Astrocyte (in vitro differentiated cells and primary cell): ENCODE results near the gene GOLGA7B.

ENCODE experiments used
- EZH2 ChIP-seq: IDR thresholded peaks from 2 replicates; pipeline ENCODE4 v1.6.1; 2012; ENCODE audit warnings: mild to moderate bottlenecking, low read length, inconsistent platforms; ENCODE audit not compliant: insufficient read depth
- TF ChIP-seq, protein P1 (sequence below): IDR thresholded peaks from 2 replicates; pipeline ENCODE4 v1.5.1; 2011; ENCODE audit warnings: low read depth, mild to moderate bottlenecking, inconsistent platforms, low read length, moderate library complexity; ENCODE audit not compliant: insufficient read depth

GRCh38 chr10:97814996-97815395 lies 34.6 kb upstream of the GOLGA7B start:
- TF ChIP-seq, protein P1, sequence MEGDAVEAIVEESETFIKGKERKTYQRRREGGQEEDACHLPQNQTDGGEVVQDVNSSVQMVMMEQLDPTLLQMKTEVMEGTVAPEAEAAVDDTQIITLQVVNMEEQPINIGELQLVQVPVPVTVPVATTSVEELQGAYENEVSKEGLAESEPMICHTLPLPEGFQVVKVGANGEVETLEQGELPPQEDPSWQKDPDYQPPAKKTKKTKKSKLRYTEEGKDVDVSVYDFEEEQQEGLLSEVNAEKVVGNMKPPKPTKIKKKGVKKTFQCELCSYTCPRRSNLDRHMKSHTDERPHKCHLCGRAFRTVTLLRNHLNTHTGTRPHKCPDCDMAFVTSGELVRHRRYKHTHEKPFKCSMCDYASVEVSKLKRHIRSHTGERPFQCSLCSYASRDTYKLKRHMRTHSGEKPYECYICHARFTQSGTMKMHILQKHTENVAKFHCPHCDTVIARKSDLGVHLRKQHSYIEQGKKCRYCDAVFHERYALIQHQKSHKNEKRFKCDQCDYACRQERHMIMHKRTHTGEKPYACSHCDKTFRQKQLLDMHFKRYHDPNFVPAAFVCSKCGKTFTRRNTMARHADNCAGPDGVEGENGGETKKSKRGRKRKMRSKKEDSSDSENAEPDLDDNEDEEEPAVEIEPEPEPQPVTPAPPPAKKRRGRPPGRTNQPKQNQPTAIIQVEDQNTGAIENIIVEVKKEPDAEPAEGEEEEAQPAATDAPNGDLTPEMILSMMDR: no peak
- no peak for TF ChIP-seq EZH2
